PC-9 (cell line): Measurements from ENCODE around the gene SND1. TPM values are rescaled to one million over a fixed set of nuclear protein-coding genes. Genes with fewer than 3 reads are reported as not detected.

Experiments used
- BruUV-seq: library from RNA; stranded (reverse); fragments of 400-500 nt; replicated peaks from 2 replicates; lab custom pipeline; 2021; lab: Mats Ljungman, UMichigan
- CTCF ChIA-PET: fragments of 300-600 bp; sonication (Branson Sonifier 250); formaldehyde crosslinking; loops from one replicate; lab custom pipeline; 2022; ENCODE audit warnings: antibody characterized with exemption; lab: Charles Lee
- POLR2A ChIA-PET: fragments of 300-600 bp; sonication (Branson Sonifier 250); formaldehyde crosslinking; loops from one replicate; lab custom pipeline; 2022; ENCODE audit warnings: antibody characterized with exemption; ENCODE audit not compliant: unreplicated experiment; lab: Charles Lee
- DNase-seq, 2 experiments: peaks; one replicate each; pipeline versions ENCODE4 v3.0.0 to v3.0.0-alpha.2; 2015 to 2022; ENCODE audit warnings: mixed read lengths in 1 of 2
- H2AFZ ChIP-seq: fragments of 200-600 bp; sonication (generic); 2 replicates; pipeline ENCODE4 v1.8.1; 2017; ENCODE audit warnings: antibody characterized with exemption
- H3F3A ChIP-seq: fragments of 200-600 bp; sonication (generic); 2 replicates; pipeline ENCODE4 v1.8.1; 2017; ENCODE audit warnings: antibody characterized with exemption, mild to moderate bottlenecking, low read depth; ENCODE audit not compliant: insufficient read depth
- H3K27ac ChIP-seq: fragments of 200-600 bp; sonication (generic); 2 replicates; pipeline ENCODE4 v1.6.1; 2016; ENCODE audit warnings: mixed run types
- H3K27me3 ChIP-seq: fragments of 200-600 bp; sonication (generic); 2 replicates; pipeline ENCODE4 v1.6.1; 2016; ENCODE audit warnings: low read depth, mixed run types; ENCODE audit not compliant: insufficient read depth
- H3K36me3 ChIP-seq: fragments of 200-600 bp; sonication (generic); 2 replicates; pipeline ENCODE4 v1.6.1; 2016; ENCODE audit warnings: low read depth, mixed run types
- H3K4me1 ChIP-seq: fragments of 200-600 bp; sonication (generic); replicated peaks from 2 replicates; pipeline ENCODE4 v1.6.1; 2016; ENCODE audit warnings: mixed run types; ENCODE audit not compliant: insufficient read depth
- H3K4me2 ChIP-seq: fragments of 200-600 bp; sonication (generic); 2 replicates; pipeline ENCODE4 v1.6.1; 2017; ENCODE audit warnings: mixed run types
- H3K4me3 ChIP-seq: fragments of 200-600 bp; sonication (generic); 2 replicates; pipeline ENCODE4 v1.6.1; 2016; ENCODE audit warnings: mixed run types
- H3K79me2 ChIP-seq: fragments of 200-600 bp; sonication (generic); 2 replicates; pipeline ENCODE4 v1.6.1; 2017; ENCODE audit warnings: low read depth, mixed run types
- H3K9me2 ChIP-seq: fragments of 200-600 bp; sonication (generic); 2 replicates; pipeline ENCODE4 v1.8.1; 2017; ENCODE audit warnings: mild to moderate bottlenecking; ENCODE audit not compliant: insufficient read depth
- H3K9me3 ChIP-seq: fragments of 200-600 bp; sonication (generic); 2 replicates; pipeline ENCODE4 v1.8.1; 2016; ENCODE audit warnings: low read depth; ENCODE audit not compliant: insufficient read depth
- H4K20me1 ChIP-seq: fragments of 200-600 bp; sonication (generic); 2 replicates; pipeline ENCODE4 v1.8.1; 2017; ENCODE audit not compliant: insufficient read depth
- EZH2 ChIP-seq: fragments of 200-600 bp; sonication (generic); IDR thresholded peaks from 2 replicates; pipeline ENCODE4 v1.8.0; 2017; ENCODE audit warnings: antibody characterized with exemption, low read depth
- intact Hi-C: fragments of 100-400 bp; cut with micrococcal nuclease; formaldehyde crosslinking; loops from one replicate; pipeline ENCODE4 v1.10.0; 2022; ENCODE audit not compliant: unreplicated experiment
- total RNA-seq: library from RNA; stranded (reverse); gene quantifications from 2 replicates; pipeline ENCODE4 v1.2.3, GENCODE V29; 2021
- TF ChIP-seq, protein P1 (sequence below): fragments of 200-600 bp; sonication (generic); conservative IDR thresholded peaks from 2 replicates; pipeline ENCODE4 v1.6.1; 2017; ENCODE audit warnings: mixed run types, antibody characterized with exemption, mild to moderate bottlenecking, moderate library complexity

The SND1 gene
- total RNA-seq, 1 experiment from 2014 or later: 273 TPM

DNA sequence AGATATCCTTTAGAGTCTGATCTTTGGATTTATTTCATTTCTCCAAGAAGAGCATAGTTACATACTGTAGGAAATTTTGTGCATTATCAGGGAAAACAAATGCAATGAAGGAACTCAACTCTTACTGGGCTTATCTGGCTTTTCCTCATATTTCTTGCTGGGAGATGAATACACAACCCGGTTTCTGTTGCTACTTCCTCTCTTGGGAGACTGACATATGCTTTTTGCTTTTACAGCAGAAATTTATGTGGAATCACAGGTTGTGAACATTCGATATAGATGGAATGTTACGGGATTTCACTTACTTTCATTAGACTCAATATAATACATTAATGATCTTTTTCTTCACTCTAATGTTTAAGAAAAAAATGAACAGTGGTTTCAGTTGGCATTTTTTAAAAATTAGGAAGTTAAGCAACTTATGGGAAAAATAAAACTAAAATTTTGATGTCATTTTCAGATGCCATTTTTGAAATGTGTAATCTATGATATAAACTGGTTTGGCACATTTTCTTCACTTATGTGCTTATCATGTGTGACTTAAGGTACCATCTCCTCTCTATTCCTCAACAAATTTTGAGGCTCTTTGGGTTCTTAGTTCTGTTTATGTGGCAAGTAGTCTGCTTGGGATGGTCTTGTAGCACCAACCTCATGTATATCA, 7.1 kb downstream of the SND1 start:
- Histone ChIP-seq H3K4me1 (peaks cover 12% of the 10 kb centered on the region), H3K4me2 (no peak overlapping the region), H3F3A (peaks cover 4% of the 10 kb centered on the region; the same call in 1 of the 2 replicates), H3K9me2 (no peaks in the 10 kb centered on the region), H2AFZ (no peak overlapping the region), H3K27me3 (no peaks in the 10 kb centered on the region), H3K79me2 (peaks cover 100% of the 10 kb centered on the region), H3K36me3 (peaks cover 21% of the 10 kb centered on the region), H3K9me3 (no peaks in the 10 kb centered on the region), H3K4me3 (no peak overlapping the region), H3K27ac (no peak overlapping the region), H4K20me1 (peaks cover 100% of the 10 kb centered on the region)
- intact Hi-C loops: no loop called here
- POLR2A ChIA-PET: no interaction called here
- TF ChIP-seq, protein P1, sequence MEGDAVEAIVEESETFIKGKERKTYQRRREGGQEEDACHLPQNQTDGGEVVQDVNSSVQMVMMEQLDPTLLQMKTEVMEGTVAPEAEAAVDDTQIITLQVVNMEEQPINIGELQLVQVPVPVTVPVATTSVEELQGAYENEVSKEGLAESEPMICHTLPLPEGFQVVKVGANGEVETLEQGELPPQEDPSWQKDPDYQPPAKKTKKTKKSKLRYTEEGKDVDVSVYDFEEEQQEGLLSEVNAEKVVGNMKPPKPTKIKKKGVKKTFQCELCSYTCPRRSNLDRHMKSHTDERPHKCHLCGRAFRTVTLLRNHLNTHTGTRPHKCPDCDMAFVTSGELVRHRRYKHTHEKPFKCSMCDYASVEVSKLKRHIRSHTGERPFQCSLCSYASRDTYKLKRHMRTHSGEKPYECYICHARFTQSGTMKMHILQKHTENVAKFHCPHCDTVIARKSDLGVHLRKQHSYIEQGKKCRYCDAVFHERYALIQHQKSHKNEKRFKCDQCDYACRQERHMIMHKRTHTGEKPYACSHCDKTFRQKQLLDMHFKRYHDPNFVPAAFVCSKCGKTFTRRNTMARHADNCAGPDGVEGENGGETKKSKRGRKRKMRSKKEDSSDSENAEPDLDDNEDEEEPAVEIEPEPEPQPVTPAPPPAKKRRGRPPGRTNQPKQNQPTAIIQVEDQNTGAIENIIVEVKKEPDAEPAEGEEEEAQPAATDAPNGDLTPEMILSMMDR: no peak
- no peak for TF ChIP-seq EZH2
- CTCF ChIA-PET: no interaction called here
- no peak for DNase-seq
- BruUV-seq: no TSS peak

DNA sequence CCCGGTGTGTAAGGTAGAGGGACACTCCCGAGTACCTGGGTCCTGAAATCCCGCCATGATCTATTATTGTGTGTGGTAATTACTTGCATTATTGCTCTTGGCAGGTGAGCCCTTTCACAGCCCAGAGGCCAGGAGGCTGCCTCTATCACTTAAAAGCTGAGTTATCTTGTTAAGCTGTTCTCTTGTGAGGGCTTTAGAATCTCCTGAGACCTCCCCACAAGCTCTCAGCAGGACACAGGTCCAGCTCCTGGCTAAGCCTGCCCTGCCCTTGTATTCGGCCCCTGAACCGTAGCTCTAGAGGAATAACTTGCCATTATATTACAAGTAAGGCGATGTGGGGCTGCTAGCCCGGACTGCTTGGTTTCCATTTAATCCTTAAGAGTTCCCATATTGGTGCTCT, 13.9 kb downstream of the SND1 start:
- intact Hi-C loops: no loop called here
- peak overlapping the region; percentile 52 for H3K4me2 ChIP-seq
- H3K36me3 ChIP-seq: peaks cover 25% of the 10 kb centered on the region; the same call in 1 of the 2 replicates

DNA sequence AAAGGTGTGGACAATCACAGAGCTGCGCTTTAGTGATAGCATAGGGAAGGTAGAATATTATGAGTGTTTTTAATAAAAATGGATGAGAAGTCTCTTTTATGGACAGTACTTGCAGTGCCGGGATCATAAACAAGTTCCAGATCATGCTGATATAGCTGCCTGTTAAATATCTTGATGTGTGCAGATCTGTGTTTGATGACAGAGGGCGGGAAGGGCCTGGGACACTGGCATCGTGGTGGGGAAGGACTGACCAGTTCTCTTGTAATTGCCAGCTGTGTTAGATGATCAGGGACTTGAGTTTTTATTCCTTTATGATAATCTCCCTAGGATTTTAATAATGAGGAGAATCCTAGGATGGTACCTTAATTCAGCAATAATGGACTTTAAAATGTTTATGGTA, 14.6 kb downstream of the SND1 start:
- Histone ChIP-seq H2AFZ (no peak overlapping the region), H3K27me3 (no peaks in the 10 kb centered on the region), H3K27ac (peak overlapping the region; percentile 78), H3K36me3 (peaks cover 32% of the 10 kb centered on the region), H3K4me1 (peaks cover 33% of the 10 kb centered on the region), H3K9me3 (no peaks in the 10 kb centered on the region), H3K9me2 (no peaks in the 10 kb centered on the region), H3K79me2 (peaks cover 100% of the 10 kb centered on the region), H3K4me3 (no peak overlapping the region), H3K4me2 (peak overlapping the region; percentile 52), H4K20me1 (peaks cover 92% of the 10 kb centered on the region), H3F3A (peaks cover 25% of the 10 kb centered on the region)
- TF ChIP-seq, protein P1: no peak
- no peak for TF ChIP-seq EZH2
- ChIA-PET POLR2A (interaction anchor here (0.6 kb wide), 1 partner anchor 79 kb away, joined by 7 read pairs; no protein-coding TSS in a partner anchor), CTCF (interaction anchor here (0.6 to 0.7 kb wide), 2 partner anchors 146 to 266 kb away, joined by 3 to 4 read pairs; no protein-coding TSS in a partner anchor)
- no peak for DNase-seq
- BruUV-seq: no TSS peak
- intact Hi-C loops: no loop called here

More for the DNA sequence above, 13.9 kb downstream of the SND1 start:
- POLR2A ChIA-PET: no interaction called here
- Histone ChIP-seq H2AFZ (no peak overlapping the region), H3F3A (peaks cover 28% of the 10 kb centered on the region), H3K4me3 (no peak overlapping the region), H3K9me3 (no peaks in the 10 kb centered on the region), H3K79me2 (peaks cover 100% of the 10 kb centered on the region), H3K27ac (peak overlapping the region; percentile 78), H3K9me2 (no peaks in the 10 kb centered on the region), H3K27me3 (no peaks in the 10 kb centered on the region), H4K20me1 (peaks cover 92% of the 10 kb centered on the region), H3K4me1 (peaks cover 33% of the 10 kb centered on the region)
- TF ChIP-seq, protein P1: no peak
- TF ChIP-seq EZH2: no peak
- CTCF ChIA-PET: interaction anchor here (0.7 kb wide), 1 partner anchor 266 kb away, joined by 3 read pairs; no protein-coding TSS in a partner anchor
- no peak for DNase-seq
- BruUV-seq: no TSS peak
